Parathyroid adenoma (tissue), 2 donors: ENCODE data around the gene GLYR1.
A peak's percentile ranks its signal among the peaks of the same experiment; 100 is the strongest.
"Not testable (repeated sequence)": the region's sequence is repeated elsewhere in the genome, so short reads cannot be mapped to it uniquely, and the experiment has no call there.

ENCODE experiments used
- H2AFZ ChIP-seq: fragments of 300-600 bp; sonication (generic); one replicate; pipeline ENCODE4 v1.7.0; 2017; ENCODE audit warnings: antibody characterized with exemption, mild to moderate bottlenecking
- H3K27ac ChIP-seq: fragments of 300-600 bp; sonication (generic); one replicate; pipeline ENCODE4 v1.7.0; 2017
- H3K27me3 ChIP-seq: fragments of 300-600 bp; sonication (generic); one replicate; pipeline ENCODE4 v1.7.0; 2017; ENCODE audit warnings: low read length; ENCODE audit not compliant: control insufficient read depth, insufficient read depth
- H3K36me3 ChIP-seq: fragments of 300-600 bp; sonication (generic); one replicate; pipeline ENCODE4 v1.7.0; 2017; ENCODE audit warnings: low read length; ENCODE audit not compliant: control insufficient read depth, insufficient read depth
- H3K4me1 ChIP-seq: fragments of 300-600 bp; sonication (generic); one replicate; pipeline ENCODE4 v1.7.0; 2017; ENCODE audit warnings: control low read depth
- H3K4me2 ChIP-seq: fragments of 300-600 bp; sonication (generic); one replicate; pipeline ENCODE4 v1.7.0; 2017; ENCODE audit warnings: low read length
- H3K4me3 ChIP-seq: fragments of 300-600 bp; sonication (generic); one replicate; pipeline ENCODE4 v1.7.0; 2017; ENCODE audit warnings: low read depth, low read length
- H3K79me2 ChIP-seq: fragments of 300-600 bp; sonication (generic); one replicate; pipeline ENCODE4 v1.7.0; 2017; ENCODE audit warnings: control low read depth
- H3K9ac ChIP-seq: fragments of 300-600 bp; sonication (generic); one replicate; pipeline ENCODE4 v1.7.0; 2017; ENCODE audit warnings: mild to moderate bottlenecking
- H3K9me3 ChIP-seq: fragments of 300-600 bp; sonication (generic); one replicate; pipeline ENCODE4 v1.7.0; 2017; ENCODE audit warnings: low read length; ENCODE audit not compliant: control insufficient read depth
- CTCF ChIP-seq: fragments of 300-600 bp; sonication (generic); IDR thresholded peaks from one replicate; pipeline ENCODE4 v1.7.0; 2017; ENCODE audit warnings: antibody characterized with exemption, mild to moderate bottlenecking
- donor health status: primary hyperparathyroidism.

GLYR1 gene

GRCh38 chr16:4846901-4847773 is at the start of gene GLYR1, which contains the start of gene UBN1:
GLYR1 (minus strand) TSS chr16:4847288; CDS start chr16:4847265, 23 bp downstream.
UBN1 (plus strand) TSS chr16:4847481; CDS start chr16:4852918, 5,437 bp downstream.
- Histone ChIP-seq H3K4me3 (peak within 1 kb of the TSS; percentile 81), H3K4me2 (peak within 1 kb of the TSS; percentile 89), H3K9me3 (no peaks in the 10 kb centered on the region), H2AFZ (peak within 1 kb of the TSS; percentile 96), H3K4me1 (peaks cover 17% of the 10 kb centered on the region), H3K9ac (peak within 1 kb of the TSS; percentile 74), H3K36me3 (no peaks in the 10 kb centered on the region), H3K27ac (peak within 1 kb of the TSS; percentile 90), H3K79me2 (peaks cover 50% of the 10 kb centered on the region), H3K27me3 (no peaks in the 10 kb centered on the region)
- TF ChIP-seq CTCF: no peak

- H3K4me1 ChIP-seq, H3K27ac ChIP-seq, H3K36me3 ChIP-seq, H3K9ac ChIP-seq, H3K9me3 ChIP-seq, H2AFZ ChIP-seq, H3K27me3 ChIP-seq, H3K4me3 ChIP-seq, H3K4me2 ChIP-seq, H3K79me2 ChIP-seq: not testable (repeated sequence)
These were observed 49.7 kb upstream of the GLYR1 start for GRCh38 chr16:4896761-4897160.

GRCh38 chr16:4895366-4895765 is 48.3 kb upstream of the GLYR1 start:
- TF ChIP-seq CTCF: no peak
- H3K27me3 ChIP-seq: no peaks in the 10 kb centered on the region
- no peaks in the 10 kb centered on the region for H3K9me3 ChIP-seq
- H3K9ac ChIP-seq: no peak overlapping the region
- no peaks in the 10 kb centered on the region for H3K79me2 ChIP-seq
- H2AFZ ChIP-seq: no peak overlapping the region
- H3K4me1 ChIP-seq: no peaks in the 10 kb centered on the region
- H3K36me3 ChIP-seq: no peaks in the 10 kb centered on the region
- no peak overlapping the region for H3K27ac ChIP-seq
- no peak overlapping the region for H3K4me2 ChIP-seq
- no peak overlapping the region for H3K4me3 ChIP-seq

GRCh38 chr16:4894276-4895150 is 47.4 kb upstream of the GLYR1 start:
- no peaks in the 10 kb centered on the region for H3K27me3 ChIP-seq
- no peak overlapping the region for H3K9ac ChIP-seq
- H3K27ac ChIP-seq: no peak overlapping the region

More at GRCh38 chr16:4894276-4895150, 47.4 kb upstream of the GLYR1 start:
- H3K4me3 ChIP-seq: no peak overlapping the region
- H3K79me2 ChIP-seq: no peaks in the 10 kb centered on the region
- H3K9me3 ChIP-seq: no peaks in the 10 kb centered on the region
- no peaks in the 10 kb centered on the region for H3K4me1 ChIP-seq
- no peaks in the 10 kb centered on the region for H3K36me3 ChIP-seq
- no peak for TF ChIP-seq CTCF
- no peak overlapping the region for H2AFZ ChIP-seq
- no peak overlapping the region for H3K4me2 ChIP-seq
